H9 (cell line): ENCODE measurements around the gene CDH23. TPM values are rescaled to one million over a fixed set of nuclear protein-coding genes. Genes with fewer than 3 reads are reported as not detected.

Experiments used
- DNase-seq: peaks from one replicate; pipeline ENCODE4 v3.0.0-alpha.2; 2017
- H2AFZ ChIP-seq: one replicate; pipeline ENCODE4 v1.6.1; 2013; ENCODE audit warnings: mild to moderate bottlenecking, low read length, control low read depth, moderate library complexity
- H2AK5ac ChIP-seq: 2 replicates; pipeline ENCODE4 v1.6.1; 2013; ENCODE audit warnings: low read length, control low read depth, mixed read lengths; ENCODE audit not compliant: insufficient read length
- H2BK120ac ChIP-seq: one replicate; pipeline ENCODE4 v1.6.1; 2013; ENCODE audit warnings: low read depth, mild to moderate bottlenecking, low read length, control low read depth, inconsistent platforms; ENCODE audit not compliant: poor library complexity, severe bottlenecking
- H2BK12ac ChIP-seq: 2 replicates; pipeline ENCODE4 v1.6.1; 2013; ENCODE audit warnings: low read length, control low read depth, mixed read lengths, low read depth; ENCODE audit not compliant: insufficient read length
- H2BK15ac ChIP-seq: 2 replicates; pipeline ENCODE4 v1.6.1; 2013; ENCODE audit warnings: low read depth, low read length, control low read depth
- H2BK20ac ChIP-seq: one replicate; pipeline ENCODE4 v1.6.1; 2013; ENCODE audit warnings: low read depth, mild to moderate bottlenecking, low read length, control low read depth, inconsistent platforms; ENCODE audit not compliant: poor library complexity, severe bottlenecking
- H2BK5ac ChIP-seq: 2 replicates; pipeline ENCODE4 v1.6.1; 2013; ENCODE audit warnings: low read length, control low read depth, mixed read lengths; ENCODE audit not compliant: insufficient read length
- H3K14ac ChIP-seq: 2 replicates; pipeline ENCODE4 v1.6.1; 2013; ENCODE audit warnings: low read length, control low read depth; ENCODE audit not compliant: insufficient read depth
- H3K18ac ChIP-seq: 2 replicates; pipeline ENCODE4 v1.6.1; 2013; ENCODE audit warnings: low read depth, mild to moderate bottlenecking, mixed read lengths, low read length, control low read depth; ENCODE audit not compliant: insufficient read length
- H3K23ac ChIP-seq: 2 replicates; pipeline ENCODE4 v1.6.1; 2013; ENCODE audit warnings: low read length, control low read depth, mixed read lengths, low read depth; ENCODE audit not compliant: insufficient read length
- H3K23me2 ChIP-seq: 2 replicates; pipeline ENCODE4 v1.6.1; 2013; ENCODE audit warnings: low read depth, mild to moderate bottlenecking, mixed read lengths, low read length, control low read depth; ENCODE audit not compliant: insufficient read length, poor library complexity, severe bottlenecking
- H3K27ac ChIP-seq: 2 replicates; pipeline ENCODE4 v1.5.1; 2013; ENCODE audit warnings: low read length, control low read depth, mixed read lengths, low read depth; ENCODE audit not compliant: insufficient read length
- H3K27me3 ChIP-seq: 2 replicates; pipeline ENCODE4 v1.6.1; 2013; ENCODE audit warnings: low read length, control low read depth, inconsistent platforms; ENCODE audit not compliant: insufficient read depth
- H3K4ac ChIP-seq: 2 replicates; pipeline ENCODE4 v1.6.1; 2013; ENCODE audit warnings: low read depth, mild to moderate bottlenecking, control low read depth, inconsistent platforms, low read length, moderate library complexity
- H3K4me1 ChIP-seq: 2 replicates; pipeline ENCODE4 v1.6.1; 2013; ENCODE audit warnings: low read length, control low read depth, inconsistent platforms; ENCODE audit not compliant: insufficient read depth
- H3K4me2 ChIP-seq: 2 replicates; pipeline ENCODE4 v1.6.1; 2013; ENCODE audit warnings: low read length, control low read depth, mixed read lengths; ENCODE audit not compliant: insufficient read length, insufficient read depth
- H3K56ac ChIP-seq: 2 replicates; pipeline ENCODE4 v1.6.1; 2013; ENCODE audit warnings: low read depth, mild to moderate bottlenecking, mixed read lengths, low read length, control low read depth; ENCODE audit not compliant: insufficient read length
- H3K79me1 ChIP-seq: 2 replicates; pipeline ENCODE4 v1.6.1; 2013; ENCODE audit warnings: low read depth, mild to moderate bottlenecking, moderate library complexity, low read length, control low read depth, inconsistent platforms; ENCODE audit not compliant: insufficient read depth, poor library complexity, severe bottlenecking
- H3K79me2 ChIP-seq: 2 replicates; pipeline ENCODE4 v1.6.1; 2013; ENCODE audit warnings: low read length, control low read depth, inconsistent platforms; ENCODE audit not compliant: insufficient read depth
- H3K9ac ChIP-seq: 2 replicates; pipeline ENCODE4 v1.6.1; 2013; ENCODE audit warnings: low read length, control low read depth, mixed read lengths; ENCODE audit not compliant: insufficient read length; ENCODE audit errors: extremely low read depth
- H3K9me3 ChIP-seq: one replicate; pipeline ENCODE4 v1.6.1; 2013; ENCODE audit warnings: low read depth, low read length, inconsistent platforms; ENCODE audit not compliant: control insufficient read depth
- H3T11ph ChIP-seq: one replicate; pipeline ENCODE4 v1.6.1; 2013; ENCODE audit warnings: mild to moderate bottlenecking, low read length, control low read depth, inconsistent platforms
- H4K20me1 ChIP-seq: one replicate; pipeline ENCODE4 v1.6.1; 2013; ENCODE audit not compliant: control insufficient read depth, insufficient read length, insufficient read depth
- H4K5ac ChIP-seq: 2 replicates; pipeline ENCODE4 v1.6.1; 2013; ENCODE audit warnings: low read depth, mild to moderate bottlenecking, mixed read lengths, low read length, control low read depth; ENCODE audit not compliant: insufficient read length
- H4K8ac ChIP-seq: replicated peaks from 2 replicates; pipeline ENCODE4 v1.6.1; 2013; ENCODE audit warnings: low read length, control low read depth, mixed read lengths, low read depth; ENCODE audit not compliant: insufficient read length
- H4K91ac ChIP-seq: 2 replicates; pipeline ENCODE4 v1.6.1; 2013; ENCODE audit warnings: low read depth, mild to moderate bottlenecking, moderate library complexity, mixed read lengths, low read length, control low read depth; ENCODE audit not compliant: insufficient read length
- H3K27ac Mint-ChIP-seq, 3 experiments: 2 replicates in 2 of 3; 3 replicates in 1 of 3; pipeline ENCODE4 v1.8.0; 2020 to 2021; ENCODE audit warnings: mixed read lengths in 3 of 3, mild to moderate bottlenecking in 1 of 3, moderate library complexity in 1 of 3
- H3K27me3 Mint-ChIP-seq: 2 replicates; pipeline ENCODE4 v1.8.0; 2021; ENCODE audit warnings: low read depth, mild to moderate bottlenecking, moderate library complexity, mixed read lengths
- H3K36me3 Mint-ChIP-seq, 3 experiments: 2 replicates in 2 of 3; 3 replicates in 1 of 3; pipeline ENCODE4 v1.8.0; 2020 to 2021; ENCODE audit warnings: low read depth in 3 of 3, mixed read lengths in 3 of 3; ENCODE audit not compliant: insufficient read depth in 1 of 3
- H3K4me1 Mint-ChIP-seq, 2 experiments: 2 replicates each; pipeline ENCODE4 v1.8.0; 2020; ENCODE audit warnings: mixed read lengths in 2 of 2
- H3K4me3 Mint-ChIP-seq, 2 experiments: 2 replicates in 1 of 2; 3 replicates in 1 of 2; pipeline ENCODE4 v1.8.0; 2020 to 2021; ENCODE audit warnings: mild to moderate bottlenecking in 2 of 2, mixed read lengths in 2 of 2, moderate library complexity in 1 of 2
- H3K9me3 Mint-ChIP-seq, 2 experiments: 2 replicates in 1 of 2; 3 replicates in 1 of 2; pipeline ENCODE4 v1.8.0; 2020; ENCODE audit warnings: mild to moderate bottlenecking in 2 of 2, mixed read lengths in 2 of 2, moderate library complexity in 1 of 2
- WGBS: extraction: QIAGEN DNeasy Blood & Tissue Kit; methylation state at CpG from one replicate; pipeline ENCODE4 v1.1.7; 2013; ENCODE audit warnings: missing lambda C conversion rate, low lambda C conversion rate, mixed read lengths; ENCODE audit not compliant: insufficient read length; ENCODE audit errors: extremely low coverage; 5-methylcytosine and 5-hydroxymethylcytosine counted together
- total RNA-seq: library from RNA; stranded (reverse); gene quantifications from 2 replicates; pipeline ENCODE4 v1.2.1, GENCODE V29; 2021
- TF ChIP-seq, protein P1 (sequence below): fragments of 200-600 bp; sonication (generic); conservative IDR thresholded peaks from 3 replicates; pipeline ENCODE4 v1.8.0; 2021; ENCODE audit warnings: antibody characterized with exemption, mild to moderate bottlenecking

CDH23 gene
- total RNA-seq, 1 experiment from 2014 or later: 2.1 TPM

DNA sequence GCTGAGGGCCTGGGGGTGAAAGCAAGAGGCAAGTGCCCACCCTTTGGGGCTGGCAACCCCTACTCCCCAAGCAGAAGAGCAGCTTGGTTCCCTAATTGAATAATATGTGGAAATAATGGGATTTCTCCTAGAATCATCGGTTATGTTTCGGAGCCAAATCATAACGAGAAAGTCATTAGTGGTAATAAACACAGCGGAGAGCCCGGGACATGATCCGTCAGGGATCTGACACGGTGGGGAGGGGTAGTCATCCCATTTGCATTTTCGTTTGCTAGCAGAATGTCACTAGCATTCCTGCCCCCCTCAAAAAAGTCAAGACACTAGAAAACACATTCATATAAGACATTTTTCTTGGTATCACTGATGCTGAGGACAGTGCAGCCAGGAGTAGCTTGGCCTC, 140.4 kb downstream of the CDH23 start:
- no peak for DNase-seq
- no peak overlapping the region for H2BK120ac ChIP-seq
- no peaks in the 10 kb centered on the region; a peak in 1 of 5 replicates for H3K9me3 Mint-ChIP-seq
- no peak overlapping the region for H2BK5ac ChIP-seq
- no peaks in the 10 kb centered on the region for H3K23me2 ChIP-seq
- no peak overlapping the region for H4K91ac ChIP-seq
- TF ChIP-seq, protein P1, sequence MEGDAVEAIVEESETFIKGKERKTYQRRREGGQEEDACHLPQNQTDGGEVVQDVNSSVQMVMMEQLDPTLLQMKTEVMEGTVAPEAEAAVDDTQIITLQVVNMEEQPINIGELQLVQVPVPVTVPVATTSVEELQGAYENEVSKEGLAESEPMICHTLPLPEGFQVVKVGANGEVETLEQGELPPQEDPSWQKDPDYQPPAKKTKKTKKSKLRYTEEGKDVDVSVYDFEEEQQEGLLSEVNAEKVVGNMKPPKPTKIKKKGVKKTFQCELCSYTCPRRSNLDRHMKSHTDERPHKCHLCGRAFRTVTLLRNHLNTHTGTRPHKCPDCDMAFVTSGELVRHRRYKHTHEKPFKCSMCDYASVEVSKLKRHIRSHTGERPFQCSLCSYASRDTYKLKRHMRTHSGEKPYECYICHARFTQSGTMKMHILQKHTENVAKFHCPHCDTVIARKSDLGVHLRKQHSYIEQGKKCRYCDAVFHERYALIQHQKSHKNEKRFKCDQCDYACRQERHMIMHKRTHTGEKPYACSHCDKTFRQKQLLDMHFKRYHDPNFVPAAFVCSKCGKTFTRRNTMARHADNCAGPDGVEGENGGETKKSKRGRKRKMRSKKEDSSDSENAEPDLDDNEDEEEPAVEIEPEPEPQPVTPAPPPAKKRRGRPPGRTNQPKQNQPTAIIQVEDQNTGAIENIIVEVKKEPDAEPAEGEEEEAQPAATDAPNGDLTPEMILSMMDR: no peak
- H3K27ac Mint-ChIP-seq: no peak overlapping the region; a peak in 1 of 7 replicates
- H4K5ac ChIP-seq: no peak overlapping the region
- no peaks in the 10 kb centered on the region; a peak in 1 of 7 replicates for H3K36me3 Mint-ChIP-seq
- H4K8ac ChIP-seq: no peak overlapping the region
- no peak overlapping the region for H3K18ac ChIP-seq
- H3K4me1 ChIP-seq: peaks cover 2% of the 10 kb centered on the region; the same call in 1 of the 2 replicates
- no peak overlapping the region for H2BK15ac ChIP-seq
- no peak overlapping the region for H3K9ac ChIP-seq
- no peak overlapping the region for H2BK20ac ChIP-seq
- H2AFZ ChIP-seq: no peak overlapping the region
- no peak overlapping the region for H3K23ac ChIP-seq
- no peak overlapping the region for H3K4ac ChIP-seq
- H3K9me3 ChIP-seq: no peaks in the 10 kb centered on the region
- peaks cover 8% of the 10 kb centered on the region; the same call in 1 of the 2 replicates for H3K27me3 Mint-ChIP-seq
- no peak overlapping the region for H2BK12ac ChIP-seq
- no peak overlapping the region for H3T11ph ChIP-seq
- H3K4me3 Mint-ChIP-seq: no peak overlapping the region
- peaks cover 21 to 42% of the 10 kb centered on the region in 2 experiments for H3K4me1 Mint-ChIP-seq
- no peaks in the 10 kb centered on the region for H3K27me3 ChIP-seq
- H3K4me2 ChIP-seq: no peak overlapping the region
- no peaks in the 10 kb centered on the region for H4K20me1 ChIP-seq
- H3K79me1 ChIP-seq: no peaks in the 10 kb centered on the region
- no CpG with 5 or more reads among the region's 8 CpGs for WGBS
- H3K14ac ChIP-seq: no peak overlapping the region
- H2AK5ac ChIP-seq: no peak overlapping the region
- no peak overlapping the region for H3K56ac ChIP-seq
- no peaks in the 10 kb centered on the region for H3K79me2 ChIP-seq
- H3K27ac ChIP-seq: no peak overlapping the region
